CD4-positive, CD25-positive, alpha-beta regulatory T cell (primary cell): ENCODE results near the gene RHEBL1. TPM values are rescaled to one million over a fixed set of nuclear protein-coding genes. Genes with fewer than 3 reads are reported as not detected.

Source experiments
- ATAC-seq, 2 donors: fragments of 150-1000 bp; cut with Tn5 transposase; one replicate each; pipeline ENCODE4 v1.10.0; 2021; ENCODE audit warnings: low read depth in 2 of 2, moderate number of reproducible peaks in 2 of 2, moderate library complexity in 1 of 2
- DNase-seq, 3 donors: peaks; one replicate each; pipeline versions ENCODE4 v3.0.0 to v3.0.0-alpha.2; 2012 to 2022; ENCODE audit warnings: mixed read lengths in 1 of 3
- H3K27ac ChIP-seq: one replicate; pipeline ENCODE4 v1.7.0; 2013; ENCODE audit warnings: mild to moderate bottlenecking, low read length; ENCODE audit not compliant: insufficient read depth, poor library complexity, severe bottlenecking
- H3K27me3 ChIP-seq: one replicate; pipeline ENCODE4 v1.7.0; 2013; ENCODE audit warnings: low read length; ENCODE audit not compliant: control insufficient read depth, insufficient read depth
- H3K36me3 ChIP-seq: one replicate; pipeline ENCODE4 v1.7.0; 2013; ENCODE audit warnings: mild to moderate bottlenecking, low read length, moderate library complexity; ENCODE audit not compliant: control insufficient read depth, insufficient read depth
- H3K4me1 ChIP-seq: 2 replicates; pipeline ENCODE4 v1.7.0; 2013; ENCODE audit warnings: mild to moderate bottlenecking, low read length; ENCODE audit not compliant: insufficient read depth, control insufficient read depth, poor library complexity, severe bottlenecking
- H3K4me3 ChIP-seq: one replicate; pipeline ENCODE4 v1.7.0; 2013; ENCODE audit warnings: low read depth, mild to moderate bottlenecking, low read length, moderate library complexity
- H3K9me3 ChIP-seq, 2 experiments: 1 replicate in 1 of 2; 2 replicates in 1 of 2; pipeline ENCODE4 v1.7.0; 2013; ENCODE audit warnings: low read length in 2 of 2, mild to moderate bottlenecking in 1 of 2, moderate library complexity in 1 of 2; ENCODE audit not compliant: control insufficient read depth in 2 of 2
- H3K27ac Mint-ChIP-seq, 3 donors: one replicate each; pipeline ENCODE4 v1.8.0; 2020 to 2022; ENCODE audit warnings: mild to moderate bottlenecking in 3 of 3, mixed read lengths in 3 of 3, moderate library complexity in 2 of 3
- H3K27me3 Mint-ChIP-seq: one replicate; pipeline ENCODE4 v1.8.0; 2022; ENCODE audit warnings: mild to moderate bottlenecking, mixed read lengths
- H3K36me3 Mint-ChIP-seq: one replicate; pipeline ENCODE4 v1.8.0; 2020; ENCODE audit warnings: mixed read lengths
- H3K4me1 Mint-ChIP-seq, 4 donors: one replicate each; pipeline ENCODE4 v1.8.0; 2020 to 2022; ENCODE audit warnings: mixed read lengths in 4 of 4, mild to moderate bottlenecking in 1 of 4
- H3K4me3 Mint-ChIP-seq, 4 donors: one replicate each; pipeline ENCODE4 v1.8.0; 2020 to 2022; ENCODE audit warnings: mild to moderate bottlenecking in 4 of 4, mixed read lengths in 4 of 4, moderate library complexity in 3 of 4
- H3K9me3 Mint-ChIP-seq, 7 donors: one replicate each; pipeline ENCODE4 v1.8.0; 2020 to 2022; ENCODE audit warnings: mixed read lengths in 7 of 7, mild to moderate bottlenecking in 3 of 7, moderate library complexity in 2 of 7
- polyA plus RNA-seq, 4 donors: library from polyadenylated mRNA; unstranded; fragments of 300-500 nt; fragmentation: Illumina TruSeq; gene quantifications; one replicate each; pipeline ENCODE4 v1.2.3, GENCODE V29; 2021
- total RNA-seq: library from RNA; stranded (reverse); gene quantifications from one replicate; pipeline ENCODE4 v1.2.3, GENCODE V29; 2022

Gene RHEBL1
- total and polyA plus RNA-seq, 5 donors from 2014 or later, result 6.0 to 19.5 (median 14.9) TPM

GRCh38 chr12:49088150-49088931 lies 18.6 kb upstream of the RHEBL1 start:
- Histone ChIP-seq H3K27ac (no peak overlapping the region), H3K27me3 (peaks cover 26% of the 10 kb centered on the region), H3K4me1 (peaks cover 49% of the 10 kb centered on the region), H3K9me3 (peaks cover 0 to 2% of the 10 kb centered on the region in 2 experiments), H3K36me3 (no peaks in the 10 kb centered on the region), H3K4me3 (no peak overlapping the region)
- Mint-ChIP-seq H3K36me3 (no peaks in the 10 kb centered on the region), H3K27me3 (peaks cover 86% of the 10 kb centered on the region), H3K9me3 (no peaks in the 10 kb centered on the region), H3K4me3 (peak overlapping the region; percentile 17 to 72 (median 56)), H3K27ac (no peak overlapping the region), H3K4me1 (peaks cover 0 to 47% (median 29%) of the 10 kb centered on the region in 4 donors)
- ATAC-seq (peak; percentile 88 to 89), DNase-seq (peak; percentile 57 to 83 (median 77))

- no peak overlapping the region for H3K4me3 ChIP-seq
- H3K9me3 Mint-ChIP-seq, result no peaks in the 10 kb centered on the region
- H3K4me1 Mint-ChIP-seq, result peaks cover 0 to 33% (median 23%) of the 10 kb centered on the region in 4 donors
- no peaks in the 10 kb centered on the region for H3K36me3 Mint-ChIP-seq
- no peak overlapping the region for H3K4me3 Mint-ChIP-seq
- H3K27me3 ChIP-seq, result peaks cover 13% of the 10 kb centered on the region
- peaks cover 0 to 2% of the 10 kb centered on the region in 2 experiments for H3K9me3 ChIP-seq
- no peaks in the 10 kb centered on the region for H3K36me3 ChIP-seq
- H3K27ac Mint-ChIP-seq, result no peak overlapping the region
- H3K27me3 Mint-ChIP-seq, result peaks cover 69% of the 10 kb centered on the region
- ATAC-seq, result no peak
- DNase-seq, result no peak
- H3K4me1 ChIP-seq, result peaks cover 33% of the 10 kb centered on the region
- no peak overlapping the region for H3K27ac ChIP-seq
Observed at GRCh38 chr12:49086116-49086515, 16.3 kb upstream of the RHEBL1 start.

GRCh38 chr12:49084438-49084837 lies 14.7 kb upstream of the RHEBL1 start:
- Histone ChIP-seq H3K4me3 (no peak overlapping the region), H3K4me1 (peaks cover 17% of the 10 kb centered on the region), H3K36me3 (no peaks in the 10 kb centered on the region), H3K27ac (no peak overlapping the region), H3K9me3 (peaks cover 0 to 2% of the 10 kb centered on the region in 2 experiments), H3K27me3 (peaks cover 9% of the 10 kb centered on the region)
- H3K27me3 Mint-ChIP-seq, result peaks cover 56% of the 10 kb centered on the region
- peaks cover 0 to 21% (median 15%) of the 10 kb centered on the region in 4 donors for H3K4me1 Mint-ChIP-seq
- no peak for ATAC-seq
- H3K27ac Mint-ChIP-seq, result no peak overlapping the region
- no peaks in the 10 kb centered on the region for H3K36me3 Mint-ChIP-seq
- no peaks in the 10 kb centered on the region for H3K9me3 Mint-ChIP-seq
- DNase-seq, result no peak
- no peak overlapping the region for H3K4me3 Mint-ChIP-seq

- Mint-ChIP-seq H3K36me3 (no peaks in the 10 kb centered on the region), H3K27ac (no peak overlapping the region), H3K4me3 (no peak overlapping the region), H3K27me3 (peaks cover 22% of the 10 kb centered on the region), H3K9me3 (no peaks in the 10 kb centered on the region), H3K4me1 (no peaks in the 10 kb centered on the region)
- Histone ChIP-seq H3K9me3 (peaks cover 0 to 2% of the 10 kb centered on the region in 2 experiments), H3K4me3 (no peak overlapping the region), H3K27ac (no peak overlapping the region), H3K4me1 (no peaks in the 10 kb centered on the region), H3K27me3 (no peaks in the 10 kb centered on the region), H3K36me3 (no peaks in the 10 kb centered on the region)
- DNase-seq (no peak), ATAC-seq (no peak)
Observed at GRCh38 chr12:49079793-49080192, 10.0 kb upstream of the RHEBL1 start.

GRCh38 chr12:49070971-49071370 lies 1.2 kb upstream of the RHEBL1 start:
- DNase-seq (no peak), ATAC-seq (no peak)
- Mint-ChIP-seq H3K36me3 (no peaks in the 10 kb centered on the region), H3K4me1 (peaks cover 4 to 24% (median 10%) of the 10 kb centered on the region in 4 donors), H3K27me3 (no peaks in the 10 kb centered on the region), H3K4me3 (peak overlapping the region in 1 of 4 donors; percentile 48), H3K9me3 (no peaks in the 10 kb centered on the region), H3K27ac (peak overlapping the region in 1 of 3 donors; percentile 33)
- peaks cover 12% of the 10 kb centered on the region for H3K4me1 ChIP-seq
- H3K9me3 ChIP-seq, result no peaks in the 10 kb centered on the region
- H3K27me3 ChIP-seq, result no peaks in the 10 kb centered on the region
- peaks cover 4% of the 10 kb centered on the region for H3K36me3 ChIP-seq
- H3K27ac ChIP-seq, result no peak overlapping the region
- H3K4me3 ChIP-seq, result no peak overlapping the region

GRCh38 chr12:49068879-49069506 lies 786 bp downstream of the RHEBL1 start:
- no peaks in the 10 kb centered on the region for H3K27me3 Mint-ChIP-seq
- ATAC-seq, result no peak
- no peaks in the 10 kb centered on the region for H3K9me3 Mint-ChIP-seq
- H3K4me3 Mint-ChIP-seq, result peak overlapping the region; percentile 97 to 100 (median 98)
- Histone ChIP-seq H3K36me3 (peaks cover 10% of the 10 kb centered on the region), H3K4me3 (peak overlapping the region; percentile 91), H3K27me3 (no peaks in the 10 kb centered on the region), H3K27ac (peak overlapping the region; percentile 82), H3K9me3 (no peaks in the 10 kb centered on the region), H3K4me1 (peaks cover 12% of the 10 kb centered on the region)
- peaks cover 5 to 26% (median 12%) of the 10 kb centered on the region in 4 donors for H3K4me1 Mint-ChIP-seq
- DNase-seq, result no peak
- H3K36me3 Mint-ChIP-seq, result no peaks in the 10 kb centered on the region
- H3K27ac Mint-ChIP-seq, result peak overlapping the region in 2 of 3 donors; percentile 97 to 98

- Histone ChIP-seq H3K4me1 (peaks cover 14% of the 10 kb centered on the region), H3K27ac (no peak overlapping the region), H3K36me3 (peaks cover 10% of the 10 kb centered on the region), H3K9me3 (no peaks in the 10 kb centered on the region), H3K4me3 (no peak overlapping the region), H3K27me3 (no peaks in the 10 kb centered on the region)
- Mint-ChIP-seq H3K27me3 (peaks cover 3% of the 10 kb centered on the region), H3K36me3 (no peaks in the 10 kb centered on the region), H3K27ac (peak overlapping the region in 1 of 3 donors; percentile 85), H3K4me1 (peaks cover 12 to 33% (median 21%) of the 10 kb centered on the region in 4 donors), H3K4me3 (peak overlapping the region in 1 of 4 donors; percentile 29), H3K9me3 (no peaks in the 10 kb centered on the region)
- DNase-seq (no peak), ATAC-seq (no peak)
Observed at GRCh38 chr12:49066120-49066519, 3.7 kb downstream of the RHEBL1 start.
